ENCODE results near the gene RPS19BP1. TPM values are rescaled to one million over a fixed set of nuclear protein-coding genes. Genes with fewer than 3 reads are reported as not detected.

The RPS19BP1 gene
- total RNA-seq, 1 donor from 2014 or later, result 72.1 TPM

DNA sequence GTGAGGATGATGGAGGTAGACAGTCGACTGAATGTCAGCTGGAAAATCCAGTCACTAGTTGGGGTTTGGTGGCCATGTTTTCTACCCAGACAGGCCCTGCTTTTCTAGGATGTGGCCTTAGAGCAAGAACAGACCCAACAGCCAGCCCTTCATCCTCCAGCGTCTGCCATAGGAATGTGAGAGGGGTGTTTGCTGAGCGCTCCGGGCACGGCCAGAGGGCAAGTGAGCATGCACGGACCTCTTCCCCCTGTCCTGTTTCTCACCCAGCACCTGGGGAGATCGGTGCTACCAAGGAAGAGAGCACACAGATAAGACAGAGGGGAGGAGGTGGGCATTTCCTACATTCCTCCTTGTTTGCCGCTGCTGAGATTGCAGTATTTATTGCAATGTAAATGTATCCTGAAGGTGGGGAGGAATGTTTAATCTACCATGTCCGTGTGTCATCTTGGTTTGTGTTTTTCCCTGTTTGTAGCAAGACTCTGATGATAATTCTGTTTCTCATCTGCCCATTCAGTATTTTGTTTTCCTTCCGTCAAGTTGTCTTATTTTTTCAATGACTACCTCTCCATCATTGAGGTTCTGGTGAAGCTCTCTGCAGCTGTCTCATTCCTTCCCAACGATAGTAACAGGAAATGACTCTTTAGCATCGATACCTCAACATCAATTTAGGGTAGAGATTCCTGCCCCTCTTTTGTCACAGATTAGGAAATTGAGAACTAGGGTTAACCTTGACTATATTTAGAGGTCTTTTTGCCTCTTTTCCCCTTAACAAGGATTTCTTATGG lies 17.1 kb downstream of the RPS19BP1 start:
- no peak overlapping the region for H3K4me3 ChIP-seq (ENCODE audit: low read depth, low read length)
- no peaks in the 10 kb centered on the region for H3K27me3 ChIP-seq (ENCODE audit: control insufficient read depth, insufficient read depth, low read length)
- FAIRE-seq (no peak), DNase-seq (ENCODE audit: low read depth) (no peak)
- peaks cover 34% of the 10 kb centered on the region for H3K36me3 ChIP-seq (ENCODE audit: control insufficient read depth, insufficient read depth, low read length)
- TF ChIP-seq CTCF (IDR thresholded peaks at IDR 0.05; ENCODE audit: insufficient read depth, low read length, severe bottlenecking), result no peak

DNA sequence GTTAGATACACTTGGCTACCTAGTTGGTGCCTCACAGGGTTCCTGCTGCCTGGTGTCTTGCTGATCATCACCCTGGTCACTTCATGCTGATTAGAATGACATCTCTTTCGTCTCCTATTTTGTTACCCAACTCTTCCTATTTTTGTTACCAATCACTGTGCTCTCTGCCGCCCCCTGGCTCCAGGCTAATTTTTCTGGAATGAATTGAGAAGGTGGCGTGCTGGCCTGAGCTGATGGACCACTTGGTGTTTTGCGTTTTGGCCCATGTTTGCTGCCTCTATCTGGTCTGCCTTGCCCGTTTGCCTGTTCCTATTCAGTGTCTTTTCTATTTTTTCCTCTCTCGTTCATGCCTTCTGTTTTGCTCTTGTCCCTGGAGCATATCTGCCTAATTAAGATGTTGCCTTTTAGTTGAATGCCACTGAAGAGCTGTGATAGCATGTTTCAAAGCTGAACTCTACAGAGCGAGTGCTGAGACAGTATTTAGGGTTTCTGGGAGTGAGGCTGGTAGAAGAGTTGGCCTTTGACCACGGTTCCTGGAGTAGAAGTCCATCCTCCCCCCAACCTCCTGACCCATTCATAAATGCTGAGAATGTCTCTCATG lies 18.1 kb downstream of the RPS19BP1 start:
- FAIRE-seq, result no peak
- H3K36me3 ChIP-seq (ENCODE audit: control insufficient read depth, insufficient read depth, low read length), result peaks cover 37% of the 10 kb centered on the region

GRCh38 chr22:39513791-39514190 lies 18.8 kb downstream of the RPS19BP1 start:
- peaks cover 40% of the 10 kb centered on the region for H3K36me3 ChIP-seq (ENCODE audit: control insufficient read depth, insufficient read depth, low read length)
- H3K27me3 ChIP-seq (ENCODE audit: control insufficient read depth, insufficient read depth, low read length), result no peaks in the 10 kb centered on the region
- no peak for TF ChIP-seq CTCF (IDR thresholded peaks at IDR 0.05; ENCODE audit: insufficient read depth, low read length, severe bottlenecking)
- DNase-seq (ENCODE audit: low read depth) (no peak), FAIRE-seq (no peak)
- no peak overlapping the region for H3K4me3 ChIP-seq (ENCODE audit: low read depth, low read length)

More for the DNA sequence above, 18.1 kb downstream of the RPS19BP1 start:
- TF ChIP-seq CTCF (IDR thresholded peaks at IDR 0.05; ENCODE audit: insufficient read depth, low read length, severe bottlenecking), result peak; percentile 73
- no peaks in the 10 kb centered on the region for H3K27me3 ChIP-seq (ENCODE audit: control insufficient read depth, insufficient read depth, low read length)
- H3K4me3 ChIP-seq (ENCODE audit: low read depth, low read length), result no peak overlapping the region
- DNase-seq (ENCODE audit: low read depth), result no peak

GRCh38 chr22:39512026-39512425 lies 20.5 kb downstream of the RPS19BP1 start:
- TF ChIP-seq CTCF (IDR thresholded peaks at IDR 0.05; ENCODE audit: insufficient read depth, low read length, severe bottlenecking), result no peak
- DNase-seq (ENCODE audit: low read depth) (no peak), FAIRE-seq (no peak)
- H3K27me3 ChIP-seq (ENCODE audit: control insufficient read depth, insufficient read depth, low read length), result no peaks in the 10 kb centered on the region
- no peak overlapping the region for H3K4me3 ChIP-seq (ENCODE audit: low read depth, low read length)
- H3K36me3 ChIP-seq (ENCODE audit: control insufficient read depth, insufficient read depth, low read length), result peaks cover 39% of the 10 kb centered on the region

GRCh38 chr22:39511226-39511625 lies 21.3 kb downstream of the RPS19BP1 start:
- DNase-seq (ENCODE audit: low read depth), result no peak
- TF ChIP-seq CTCF (IDR thresholded peaks at IDR 0.05; ENCODE audit: insufficient read depth, low read length, severe bottlenecking), result no peak
- FAIRE-seq, result no peak
- Histone ChIP-seq H3K4me3 (ENCODE audit: low read depth, low read length) (no peak overlapping the region), H3K36me3 (ENCODE audit: control insufficient read depth, insufficient read depth, low read length) (peaks cover 38% of the 10 kb centered on the region), H3K27me3 (ENCODE audit: control insufficient read depth, insufficient read depth, low read length) (no peaks in the 10 kb centered on the region)

All from bronchial epithelial cell (primary cell).